Limb (tissue), 2 donors: ENCODE data around the gene ADAMTS4.
A peak's percentile ranks its signal among the peaks of the same experiment; 100 is the strongest.

Experiments
- DNase-seq, 2 donors: peaks; one replicate each; pipeline ENCODE4 v3.0.0-alpha.2; 2016; ENCODE audit errors: extremely low spot score in 2 of 2

ADAMTS4 gene

GRCh38 chr1:161220002-161220401 is 21.1 kb upstream of the ADAMTS4 start:
- no peak for DNase-seq

GRCh38 chr1:161219078-161219892 is 20.4 kb upstream of the ADAMTS4 start:
- no peak for DNase-seq

- no peak for DNase-seq
Measured at GRCh38 chr1:161218301-161219077, 19.6 kb upstream of the ADAMTS4 start.

- no peak for DNase-seq
Measured at GRCh38 chr1:161217831-161218230, 19.0 kb upstream of the ADAMTS4 start.

GRCh38 chr1:161216945-161217712 is 18.3 kb upstream of the ADAMTS4 start:
- DNase-seq = no peak

GRCh38 chr1:161215076-161215475 is 16.2 kb upstream of the ADAMTS4 start, which contains the start of gene FCER1G:
FCER1G (plus strand) TSS chr1:161215295; CDS start chr1:161215322, 27 bp downstream.
- no peak for DNase-seq

- DNase-seq = no peak
Measured at GRCh38 chr1:161214369-161214768, 15.5 kb upstream of the ADAMTS4 start.

- peak in 1 of 2 donors; percentile 81 for DNase-seq
Measured at GRCh38 chr1:161209790-161210409, 11.0 kb upstream of the ADAMTS4 start.

GRCh38 chr1:161207173-161207572 is 8.3 kb upstream of the ADAMTS4 start:
- DNase-seq = no peak

- DNase-seq = no peak
Measured at GRCh38 chr1:161206411-161207140, 7.7 kb upstream of the ADAMTS4 start.

- DNase-seq = peak; percentile 96 to 99
Measured at GRCh38 chr1:161201836-161202712, 3.2 kb upstream of the ADAMTS4 start, which contains the start of gene NDUFS2. NDUFS2 (plus strand) TSS chr1:161202367; CDS start chr1:161202386, 19 bp downstream.

- DNase-seq = peak in 1 of 2 donors; percentile 48
Measured at GRCh38 chr1:161200992-161201835, 2.4 kb upstream of the ADAMTS4 start.

GRCh38 chr1:161200421-161200991 is 1.7 kb upstream of the ADAMTS4 start:
- no peak for DNase-seq

- DNase-seq = peak; percentile 27 to 55
Measured at GRCh38 chr1:161199506-161200139, 769 bp upstream of the ADAMTS4 start.

- DNase-seq = peak; percentile 34 to 69
Measured at GRCh38 chr1:161198194-161198896, 509 bp downstream of the ADAMTS4 start.

- no peak for DNase-seq
Measured at GRCh38 chr1:161197560-161198193, 1.2 kb downstream of the ADAMTS4 start.
